Common myeloid progenitor, CD34-positive (primary cell): ENCODE data around the gene SLC22A17.

Source experiments
- CTCF ChIA-PET: fragments of 350-600 bp; sonication (Branson Sonifier 250); formaldehyde crosslinking; loops from one replicate; lab custom pipeline; 2021; ENCODE audit warnings: antibody characterized with exemption; lab: Charles Lee
- POLR2A ChIA-PET: fragments of 350-600 bp; sonication (Branson Sonifier 250); formaldehyde crosslinking; loops from one replicate; lab custom pipeline; 2021; ENCODE audit warnings: antibody characterized with exemption; lab: Charles Lee
- DNase-seq, 3 donors: peaks; one replicate each; pipeline versions ENCODE4 v3.0.0 to v3.0.0-alpha.2; 2013
- H3K27ac ChIP-seq, 2 experiments: 1 replicate in 1 of 2; 2 replicates in 1 of 2; pipeline ENCODE4 v1.7.0; 2013; ENCODE audit warnings: inconsistent platforms in 2 of 2, low read length in 2 of 2, mild to moderate bottlenecking in 2 of 2, low read depth in 1 of 2, moderate library complexity in 1 of 2; ENCODE audit not compliant: severe bottlenecking in 2 of 2, insufficient read depth in 1 of 2, poor library complexity in 1 of 2
- H3K27me3 ChIP-seq, 5 experiments: replicated peaks in 2 of 5; 1 replicate in 3 of 5; 2 replicates in 2 of 5; pipeline versions ENCODE4 v1.6.1 to v1.7.0; 2013; ENCODE audit warnings: low read length in 4 of 5, mild to moderate bottlenecking in 2 of 5, moderate library complexity in 2 of 5, inconsistent platforms in 1 of 5; ENCODE audit not compliant: insufficient read depth in 5 of 5, control insufficient read depth in 4 of 5
- H3K36me3 ChIP-seq, 4 experiments: 1 replicate in 2 of 4; 2 replicates in 2 of 4; pipeline versions ENCODE4 v1.6.1 to v1.7.0; 2013; ENCODE audit warnings: low read length in 3 of 4, control low read depth in 1 of 4, mild to moderate bottlenecking in 1 of 4; ENCODE audit not compliant: control insufficient read depth in 4 of 4, insufficient read depth in 4 of 4
- H3K4me1 ChIP-seq, 4 experiments: 1 replicate in 3 of 4; 2 replicates in 1 of 4; pipeline versions ENCODE4 v1.6.1 to v1.7.1; 2013; ENCODE audit warnings: low read length in 3 of 4, mild to moderate bottlenecking in 3 of 4, control low read depth in 1 of 4, inconsistent platforms in 1 of 4, moderate library complexity in 1 of 4; ENCODE audit not compliant: control insufficient read depth in 4 of 4, insufficient read depth in 4 of 4; ENCODE audit errors: control extremely low read depth in 1 of 4
- H3K4me3 ChIP-seq, 7 experiments: 1 replicate in 4 of 7; 2 replicates in 3 of 7; pipeline versions ENCODE4 v1.5.1 to v1.7.0; 2013; ENCODE audit warnings: mild to moderate bottlenecking in 7 of 7, low read length in 6 of 7, moderate library complexity in 6 of 7, inconsistent platforms in 2 of 7, low read depth in 2 of 7, control low read depth in 1 of 7; ENCODE audit not compliant: insufficient read depth in 4 of 7, control insufficient read depth in 1 of 7; ENCODE audit errors: extremely low read depth in 1 of 7
- H3K9me3 ChIP-seq, 5 experiments: 1 replicate in 4 of 5; 2 replicates in 1 of 5; pipeline versions ENCODE4 v1.6.1 to v1.7.1; 2013; ENCODE audit warnings: low read length in 4 of 5, mild to moderate bottlenecking in 2 of 5, inconsistent platforms in 1 of 5, low read depth in 1 of 5, moderate library complexity in 1 of 5; ENCODE audit not compliant: control insufficient read depth in 4 of 5, insufficient read depth in 2 of 5; ENCODE audit errors: control extremely low read depth in 1 of 5
- WGBS: methylation state at CpG from one replicate; pipeline ENCODE4 v1.1.5; 2013; ENCODE audit not compliant: insufficient coverage; 5-methylcytosine and 5-hydroxymethylcytosine counted together

Gene SLC22A17

GRCh38 chr14:23372509-23372908 lies 19.8 kb upstream of the SLC22A17 start, which contains the start of gene IL25:
Gene IL25 (plus strand): TSS chr14:23372809.
- WGBS: 100% methylated on average over 2 of the region's 2 CpGs

GRCh38 chr14:23371865-23372264 lies 19.2 kb upstream of the SLC22A17 start:
- no peaks in the 10 kb centered on the region for H3K4me1 ChIP-seq
- no peak for DNase-seq
- H3K36me3 ChIP-seq: no peaks in the 10 kb centered on the region
- H3K27ac ChIP-seq: no peak overlapping the region
- peaks cover 2 to 13% (median 10%) of the 10 kb centered on the region in 5 experiments for H3K27me3 ChIP-seq
- CTCF ChIA-PET: interaction anchor here (0.7 to 3.8 kb wide), 4 partner anchors 11 to 108 kb away, joined by 3 to 19 read pairs (median 6); no protein-coding TSS in a partner anchor
- no peaks in the 10 kb centered on the region for H3K9me3 ChIP-seq
- no CpG with 5 or more reads among the region's 1 CpG for WGBS
- no peak overlapping the region for H3K4me3 ChIP-seq
- POLR2A ChIA-PET: no interaction called here

More at GRCh38 chr14:23372509-23372908, 19.8 kb upstream of the SLC22A17 start, which contains the start of gene IL25:
- H3K36me3 ChIP-seq: no peaks in the 10 kb centered on the region
- no peaks in the 10 kb centered on the region for H3K9me3 ChIP-seq
- no peak within 1 kb of the TSS for H3K27ac ChIP-seq
- ChIA-PET CTCF (interaction anchor here (0.7 to 3.8 kb wide), 4 partner anchors 10 to 109 kb away, joined by 3 to 19 read pairs (median 6); no protein-coding TSS in a partner anchor), POLR2A (no interaction called here)
- H3K27me3 ChIP-seq: peaks cover 0 to 9% (median 4%) of the 10 kb centered on the region in 5 experiments
- peaks cover 0 to 4% (median 2%) of the 10 kb centered on the region in 4 experiments for H3K4me1 ChIP-seq
- H3K4me3 ChIP-seq: no peak within 1 kb of the TSS
- no peak for DNase-seq

GRCh38 chr14:23370221-23370620 lies 17.5 kb upstream of the SLC22A17 start:
- no peak overlapping the region for H3K4me3 ChIP-seq
- ChIA-PET POLR2A (no interaction called here), CTCF (interaction anchor here (1.1 to 3.7 kb wide), 9 partner anchors 8 to 43 kb away, joined by 3 to 36 read pairs (median 4); partner anchors contain the start of genes CMTM5 and SLC22A17)
- H3K36me3 ChIP-seq: no peaks in the 10 kb centered on the region
- no peak overlapping the region for H3K27ac ChIP-seq
- H3K9me3 ChIP-seq: no peaks in the 10 kb centered on the region
- H3K27me3 ChIP-seq: peaks cover 2 to 29% (median 17%) of the 10 kb centered on the region in 5 experiments
- 60% methylated on average over 1 of the region's 1 CpG for WGBS
- H3K4me1 ChIP-seq: peaks cover 0 to 9% (median 4%) of the 10 kb centered on the region in 4 experiments
- DNase-seq: no peak

GRCh38 chr14:23366426-23366921 lies 13.8 kb upstream of the SLC22A17 start:
- POLR2A ChIA-PET: no interaction called here
- no peak for DNase-seq
- CTCF ChIA-PET: interaction anchor here (0.7 to 7.1 kb wide), 5 partner anchors 12 to 247 kb away, joined by 3 to 44 read pairs (median 4); partner anchors contain the start of gene CMTM5
- Histone ChIP-seq H3K4me3 (no peak overlapping the region), H3K27ac (no peak overlapping the region), H3K4me1 (peaks cover 0 to 17% (median 7%) of the 10 kb centered on the region in 4 experiments), H3K36me3 (no peaks in the 10 kb centered on the region), H3K9me3 (no peaks in the 10 kb centered on the region), H3K27me3 (peaks cover 3 to 57% (median 30%) of the 10 kb centered on the region in 5 experiments)
- 84% methylated on average over 34 of the region's 34 CpGs for WGBS

- Histone ChIP-seq H3K4me3 (peak overlapping the region in 3 of 7 experiments; percentile 36 to 55 (median 53)), H3K36me3 (no peaks in the 10 kb centered on the region), H3K27ac (no peak overlapping the region), H3K4me1 (peaks cover 0 to 17% (median 7%) of the 10 kb centered on the region in 4 experiments), H3K9me3 (no peaks in the 10 kb centered on the region), H3K27me3 (peaks cover 3 to 57% (median 30%) of the 10 kb centered on the region in 5 experiments)
- peak in 1 of 3 donors; percentile 21 for DNase-seq
- WGBS: 0% methylated on average over 12 of the region's 51 CpGs
- ChIA-PET POLR2A (no interaction called here), CTCF (interaction anchor here (2.1 to 7.1 kb wide), 2 partner anchors 15 to 20 kb away, joined by 4 to 44 read pairs; no protein-coding TSS in a partner anchor)
These were observed 13.2 kb upstream of the SLC22A17 start for GRCh38 chr14:23365732-23366425.

- 1% methylated on average over 72 of the region's 74 CpGs for WGBS
- H3K4me1 ChIP-seq: peaks cover 0 to 17% (median 7%) of the 10 kb centered on the region in 4 experiments
- peak in 1 of 3 donors; percentile 30 for DNase-seq
- peaks cover 3 to 57% (median 31%) of the 10 kb centered on the region in 5 experiments for H3K27me3 ChIP-seq
- H3K36me3 ChIP-seq: no peaks in the 10 kb centered on the region
- no peak within 1 kb of the TSS for H3K27ac ChIP-seq
- POLR2A ChIA-PET: no interaction called here
- H3K9me3 ChIP-seq: no peaks in the 10 kb centered on the region
- peak within 1 kb of the TSS in 4 of 7 experiments; percentile 10 to 55 (median 44) for H3K4me3 ChIP-seq
- CTCF ChIA-PET: interaction anchor here (2.1 to 7.1 kb wide), 2 partner anchors 16 to 19 kb away, joined by 4 to 44 read pairs; no protein-coding TSS in a partner anchor
These were observed 12.5 kb upstream of the SLC22A17 start, which contains the start of gene EFS for GRCh38 chr14:23365036-23365731. Gene EFS (minus strand): TSS chr14:23365172. CDS start chr14:23365025, 147 bp downstream.
